ENCODE results near the gene ANTXR2. TPM values are rescaled to one million over a fixed set of nuclear protein-coding genes. Genes with fewer than 3 reads are reported as not detected.

Gene ANTXR2
- 65.1 and 141 TPM in 2 replicates for total RNA-seq

GRCh38 chr4:80072744-80073472, at the start of gene ANTXR2:
ANTXR2 (minus strand) TSS chr4:80073229; CDS start chr4:80072560, 669 bp downstream.

Other genes with a start within 250 kb of the ANTXR2 start
- gene PRDM8, start 124.3 kb upstream of the ANTXR2 start, total RNA-seq = 8.0 and 11.0 TPM in 2 replicates
- gene FGF5, start 193.4 kb upstream of the ANTXR2 start, total RNA-seq = 1.2 and 2.1 TPM in 2 replicates